Stimulated activated CD8-positive, alpha-beta memory T cell treated with anti-CD3 and anti-CD28 coated beads, Interleukin-12 subunit alpha, Interleukin-12 subunit beta, amount 100 ng/mL, for 4 hours (primary cell): ENCODE data around the gene DNAJC3.
"Not testable (repeated sequence)": the region's sequence is repeated elsewhere in the genome, so short reads cannot be mapped to it uniquely, and the experiment has no call there.

Experiments
- DNase-seq: peaks from one replicate; pipeline ENCODE4 v3.0.0-alpha.2; 2020; ENCODE audit warnings: low read depth

Gene DNAJC3, protein sequence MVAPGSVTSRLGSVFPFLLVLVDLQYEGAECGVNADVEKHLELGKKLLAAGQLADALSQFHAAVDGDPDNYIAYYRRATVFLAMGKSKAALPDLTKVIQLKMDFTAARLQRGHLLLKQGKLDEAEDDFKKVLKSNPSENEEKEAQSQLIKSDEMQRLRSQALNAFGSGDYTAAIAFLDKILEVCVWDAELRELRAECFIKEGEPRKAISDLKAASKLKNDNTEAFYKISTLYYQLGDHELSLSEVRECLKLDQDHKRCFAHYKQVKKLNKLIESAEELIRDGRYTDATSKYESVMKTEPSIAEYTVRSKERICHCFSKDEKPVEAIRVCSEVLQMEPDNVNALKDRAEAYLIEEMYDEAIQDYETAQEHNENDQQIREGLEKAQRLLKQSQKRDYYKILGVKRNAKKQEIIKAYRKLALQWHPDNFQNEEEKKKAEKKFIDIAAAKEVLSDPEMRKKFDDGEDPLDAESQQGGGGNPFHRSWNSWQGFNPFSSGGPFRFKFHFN

DNA sequence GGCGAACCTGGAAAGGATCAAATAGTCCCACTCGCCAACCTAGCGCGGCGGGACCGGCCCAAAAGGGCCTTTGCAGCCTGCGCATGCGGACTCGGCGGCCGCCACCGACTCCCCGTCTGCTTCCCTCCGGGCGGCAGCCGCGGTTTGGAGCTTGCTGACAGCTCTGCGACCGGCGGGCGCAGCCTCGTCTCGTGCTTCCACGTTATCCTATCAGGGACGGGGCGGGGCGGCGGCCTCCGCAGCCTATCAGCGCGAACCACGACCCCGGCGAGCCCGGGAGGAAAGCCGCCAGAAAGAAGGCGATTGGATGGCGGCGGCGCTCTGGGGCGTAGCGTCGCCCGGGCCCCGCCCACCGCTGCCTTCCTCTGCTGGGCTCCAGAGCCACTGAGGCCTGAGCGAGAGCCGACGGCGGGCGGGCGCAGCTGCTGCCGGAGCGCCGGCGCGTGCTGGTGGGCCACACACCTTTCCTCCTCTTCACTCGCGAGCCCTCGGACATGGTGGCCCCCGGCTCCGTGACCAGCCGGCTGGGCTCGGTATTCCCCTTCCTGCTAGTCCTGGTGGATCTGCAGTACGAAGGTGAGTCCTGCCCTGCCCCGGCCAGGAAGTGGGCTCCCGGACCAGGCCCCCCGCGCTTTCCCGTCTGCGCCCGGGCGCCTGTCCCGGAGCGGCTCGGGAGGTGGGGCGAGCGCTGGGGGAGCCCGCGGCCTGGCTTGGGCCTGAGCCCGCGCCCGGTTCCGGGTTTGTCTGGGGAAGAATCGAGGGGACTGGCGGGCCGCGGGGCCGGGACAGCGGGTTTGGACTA lies at the start of gene DNAJC3:
TSS of gene DNAJC3 (plus strand) at position 378 of the 802 bp plus-strand sequence. CDS start at position 495, 117 bp downstream.
- DNase-seq = peak; percentile 99

DNA sequence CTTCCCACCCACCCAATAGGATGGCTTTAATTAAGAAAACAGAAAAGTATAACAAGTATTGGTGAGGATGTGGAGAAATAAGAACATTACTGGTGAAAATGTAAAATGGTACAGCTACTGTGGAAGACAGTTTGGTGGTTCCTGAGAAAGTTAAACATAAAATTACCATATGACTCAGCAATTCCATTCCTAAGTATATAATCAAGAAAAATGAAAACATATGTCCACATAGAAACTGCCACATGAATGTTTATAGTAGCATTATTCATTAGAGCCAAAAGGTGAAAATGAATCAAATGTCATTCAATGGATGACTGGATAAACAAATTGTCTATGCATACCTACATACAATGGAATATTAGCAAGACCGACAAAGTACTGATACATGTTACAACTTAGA lies 49.3 kb upstream of the DNAJC3 start:
- no peak for DNase-seq

DNA sequence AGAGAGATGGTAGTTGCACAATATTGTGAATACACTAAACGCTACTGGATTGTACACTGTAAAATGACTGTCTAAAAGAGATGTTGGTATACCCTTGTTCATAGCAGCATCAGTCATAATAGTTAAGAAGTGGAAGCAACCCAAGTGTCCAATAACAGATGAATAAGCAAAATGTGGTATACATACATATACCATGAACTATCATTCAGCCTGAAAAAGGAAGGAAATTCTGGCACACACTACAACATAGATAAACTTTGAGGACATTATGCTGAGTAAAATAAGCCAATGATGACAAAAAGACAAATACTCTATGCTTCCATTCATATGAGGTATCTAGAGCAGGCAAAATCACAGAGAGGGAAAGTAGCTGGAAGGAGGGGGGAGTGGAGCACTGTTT lies 48.5 kb upstream of the DNAJC3 start:
- DNase-seq = no peak

DNA sequence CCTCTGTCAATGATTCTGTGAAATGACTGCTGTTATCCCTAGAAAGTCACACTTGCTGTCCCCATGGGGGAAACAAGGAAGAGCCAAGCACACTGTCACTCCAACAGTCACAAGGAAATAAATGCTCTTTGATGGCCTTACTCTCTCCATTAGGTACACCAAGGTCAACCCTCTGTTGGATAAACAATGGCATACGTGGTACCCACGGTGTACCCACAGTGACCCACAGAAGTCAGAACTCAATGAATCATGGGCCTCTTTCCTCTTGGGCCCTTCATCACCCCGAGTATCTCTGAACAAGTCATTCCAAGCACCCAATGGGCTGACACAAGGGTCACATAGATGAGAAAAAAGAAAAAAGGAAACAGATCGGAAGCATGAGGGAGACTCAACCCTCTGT lies 47.9 kb upstream of the DNAJC3 start:
- DNase-seq = no peak

DNA sequence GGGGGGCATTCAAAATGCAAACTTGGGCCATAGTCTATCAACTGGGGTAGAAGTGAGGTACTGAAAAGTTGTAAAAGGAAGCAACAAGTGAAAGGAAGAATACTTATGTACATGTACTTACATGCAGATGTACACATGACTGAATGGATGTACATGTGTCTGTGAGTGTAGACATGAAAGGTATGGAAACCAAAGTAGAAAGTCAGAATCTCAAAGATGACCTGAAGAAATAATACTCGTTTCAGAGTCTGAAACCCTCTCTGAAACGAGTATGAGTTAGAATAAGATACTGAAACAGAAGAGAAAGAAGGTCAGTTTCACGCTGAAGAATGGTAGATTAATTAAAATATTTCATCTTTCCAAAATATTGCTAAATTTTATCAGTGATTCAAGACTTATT lies 46.3 kb upstream of the DNAJC3 start:
- no peak for DNase-seq

DNA sequence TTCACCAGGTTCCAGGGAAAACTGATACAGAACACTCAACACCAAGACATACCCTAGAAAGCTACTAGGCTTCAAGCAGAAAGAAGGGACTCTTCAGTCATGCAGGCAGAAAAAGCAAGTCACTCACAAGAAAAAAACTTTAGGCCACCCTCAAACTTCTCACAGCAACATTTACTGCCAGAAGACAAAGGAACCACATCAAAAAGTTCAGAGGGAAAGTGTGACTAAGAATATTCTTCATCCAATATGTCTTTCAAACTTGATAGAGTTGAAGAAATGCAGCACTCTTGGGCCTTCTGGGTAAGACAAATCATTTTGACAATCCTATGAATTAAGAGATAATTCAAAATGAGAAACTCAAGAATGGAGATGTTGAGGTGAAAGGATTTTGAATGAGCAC lies 40.1 kb upstream of the DNAJC3 start:
- no peak for DNase-seq

DNA sequence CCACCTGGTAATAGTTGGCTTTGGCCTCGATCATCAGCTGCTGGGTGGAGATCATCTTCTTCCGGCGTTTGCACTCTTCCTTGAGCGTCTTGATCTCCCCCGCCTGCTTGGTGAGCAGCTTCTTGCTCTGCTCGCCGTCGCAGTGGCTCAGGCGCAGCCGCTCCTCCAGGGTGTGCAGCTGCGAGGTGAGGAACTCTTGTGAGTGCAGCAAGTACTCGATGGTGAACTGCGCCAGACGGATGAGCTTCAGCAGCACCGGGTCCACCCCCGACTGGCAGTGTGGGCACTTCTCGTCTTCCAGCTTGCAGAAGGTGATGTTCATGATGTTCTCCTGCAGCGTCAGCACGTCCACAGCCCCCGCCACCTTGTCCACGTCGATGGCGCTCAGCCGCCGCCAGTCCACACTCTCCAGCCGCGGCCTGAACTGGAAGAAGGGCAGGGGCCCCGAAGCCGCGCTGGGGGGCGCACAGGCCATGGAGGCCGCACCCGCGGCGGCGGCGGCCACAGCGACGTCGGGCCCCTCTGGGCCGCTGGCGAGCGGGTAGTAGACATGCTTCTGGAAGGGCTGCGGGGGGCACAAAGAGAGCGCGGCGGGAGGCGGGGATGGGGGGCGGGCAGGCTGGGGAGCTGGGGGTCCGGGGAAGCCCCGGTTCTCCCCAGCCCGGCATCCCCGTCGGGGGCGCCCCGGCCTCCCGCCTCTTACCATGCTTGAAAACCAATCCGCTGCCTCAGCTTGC lies 35.5 kb upstream of the DNAJC3 start:
- DNase-seq = no peak

DNA sequence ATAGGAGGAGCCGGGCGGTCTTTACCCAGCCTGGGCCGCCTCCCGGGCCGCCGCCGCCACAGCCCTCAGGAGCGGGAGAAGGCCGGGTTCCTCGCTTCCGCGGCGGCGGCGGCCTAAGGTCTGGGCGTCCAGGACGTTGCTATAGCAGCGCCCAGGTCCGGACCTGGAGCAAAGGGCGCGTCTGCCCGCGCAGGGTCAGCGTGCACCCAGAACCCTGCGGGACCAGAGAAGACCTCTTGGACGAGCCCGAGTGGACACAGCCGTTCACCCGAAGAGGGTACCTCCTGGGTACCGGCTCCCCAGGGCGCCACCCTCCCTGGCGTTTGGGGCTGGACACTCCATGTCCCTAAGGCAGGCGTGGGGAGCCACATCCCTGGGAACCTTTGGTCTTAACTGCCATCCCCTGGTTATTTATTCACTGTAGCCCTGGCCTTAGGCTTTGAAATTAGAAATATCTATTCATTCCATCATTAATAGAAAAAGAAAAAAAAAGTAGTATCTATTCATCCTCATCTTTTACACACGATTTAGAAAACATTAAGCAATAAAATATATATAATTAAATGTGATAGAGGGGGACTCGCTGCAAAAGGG lies 34.8 kb upstream of the DNAJC3 start:
- DNase-seq = no peak

DNA sequence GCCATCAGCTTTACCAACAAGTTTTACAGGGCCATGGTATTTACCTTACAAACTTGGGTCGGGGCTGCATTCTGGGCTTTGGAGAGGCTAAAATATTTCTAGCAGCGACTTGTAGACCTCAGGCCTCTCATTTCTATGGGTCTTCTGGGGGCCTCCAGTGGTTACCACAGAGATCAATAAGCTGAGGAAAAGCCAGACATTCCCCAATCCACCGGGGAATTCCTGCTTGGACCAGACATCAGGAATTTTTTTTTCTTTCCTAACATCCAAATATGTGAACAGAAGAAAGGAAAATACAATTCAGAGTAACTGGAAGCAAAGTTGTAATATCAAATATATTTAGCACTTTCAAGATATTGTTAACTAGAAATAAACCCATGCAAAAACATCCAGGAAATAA lies 33.9 kb upstream of the DNAJC3 start:
- no peak for DNase-seq

DNA sequence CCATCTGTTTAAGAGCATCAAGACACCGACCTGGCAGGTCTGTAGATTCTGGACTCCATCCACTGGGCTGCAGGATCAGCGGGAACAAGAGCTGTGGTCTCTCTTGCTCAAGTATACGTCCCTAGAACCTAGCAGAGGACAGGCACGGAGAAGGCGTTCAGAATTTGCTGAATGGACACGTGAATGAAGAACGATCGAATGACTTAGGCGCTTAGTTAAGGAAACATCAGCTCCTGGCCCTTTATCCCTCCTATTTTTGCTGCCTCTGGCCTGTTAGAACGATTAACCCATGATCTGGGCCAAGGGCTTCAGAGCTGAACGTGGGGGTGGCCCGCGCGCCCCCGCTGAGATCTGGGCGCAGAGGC lies 33.4 kb upstream of the DNAJC3 start:
- no peak for DNase-seq

DNA sequence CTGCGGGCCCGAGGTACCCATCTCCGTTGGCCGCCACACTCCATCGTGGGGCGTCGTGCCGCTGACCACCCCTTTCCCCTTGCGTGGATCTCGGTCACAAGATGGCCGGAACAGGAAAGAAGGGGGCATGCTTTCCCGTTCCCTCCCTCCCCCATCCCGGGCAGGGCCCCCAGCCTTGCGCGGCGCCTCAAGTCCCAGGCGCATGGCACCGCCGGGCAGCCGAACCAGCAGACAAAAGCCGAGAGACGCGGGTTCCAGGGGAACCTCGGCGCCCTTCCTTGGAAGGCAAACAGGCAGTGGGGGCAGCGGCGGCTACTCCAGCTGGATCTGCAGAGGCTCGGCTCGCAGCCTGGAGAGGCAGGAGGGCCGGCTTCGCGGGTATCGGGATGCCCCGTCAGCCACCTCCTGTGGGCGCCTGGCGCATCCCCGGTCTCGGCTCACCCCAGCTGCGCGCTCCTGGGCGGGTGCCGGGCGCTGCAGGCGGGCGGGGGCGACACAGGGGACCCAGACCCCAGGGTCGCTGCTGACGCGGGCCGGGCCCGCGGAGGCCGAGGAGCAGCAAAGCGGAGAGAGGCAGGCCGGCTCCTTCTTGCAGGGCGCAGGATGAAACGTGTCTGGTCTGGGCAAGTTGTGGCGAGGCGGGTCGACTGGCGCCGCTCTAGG lies 32.9 kb upstream of the DNAJC3 start:
- no peak for DNase-seq

DNA sequence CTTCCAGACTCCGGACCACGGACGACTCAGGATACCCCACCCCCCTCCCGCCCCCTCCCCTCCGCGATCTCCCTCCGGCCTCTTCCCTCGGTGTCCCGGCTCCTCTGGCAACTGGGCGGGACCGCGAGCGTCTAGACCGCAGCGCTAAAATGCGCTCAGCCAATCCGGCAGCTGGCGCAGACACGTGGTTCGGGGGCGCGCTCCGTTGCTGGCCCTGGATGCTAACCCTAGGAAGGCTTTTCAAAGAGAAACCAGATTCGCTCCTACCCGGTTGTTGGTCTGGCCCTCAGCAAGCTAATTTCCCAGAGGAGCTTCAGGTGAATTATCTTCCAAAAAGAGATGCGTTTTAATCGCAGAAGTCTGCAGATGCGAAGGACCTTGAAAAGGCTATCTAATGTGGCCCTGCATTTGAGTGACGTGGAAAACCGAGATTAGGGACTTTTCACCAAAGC lies 32.3 kb upstream of the DNAJC3 start, which contains the start of gene DZIP1:
TSS of gene DZIP1 (minus strand) at position 106 of the 452 bp plus-strand sequence. CDS start 2,677 bp downstream, outside the sequence.
- no peak for DNase-seq

DNA sequence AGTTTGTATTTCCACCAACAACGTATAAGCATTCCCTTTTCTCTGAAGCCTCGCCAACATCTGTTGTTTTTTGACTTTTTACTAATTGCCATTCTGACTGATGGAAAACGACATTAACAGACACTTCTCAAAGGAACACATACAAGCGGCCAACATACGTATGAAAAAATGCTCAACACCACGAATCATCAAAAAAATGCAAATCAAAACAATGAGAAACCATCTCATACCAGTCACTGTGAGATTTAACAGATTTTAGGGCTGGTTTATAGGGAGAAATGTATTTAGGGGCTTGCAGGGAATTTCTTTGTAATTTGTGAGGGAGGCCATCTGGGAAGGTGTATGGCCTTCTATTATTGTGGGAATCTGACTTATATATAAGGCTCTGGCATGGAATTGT lies 29.6 kb upstream of the DNAJC3 start:
- DNase-seq = no peak

DNA sequence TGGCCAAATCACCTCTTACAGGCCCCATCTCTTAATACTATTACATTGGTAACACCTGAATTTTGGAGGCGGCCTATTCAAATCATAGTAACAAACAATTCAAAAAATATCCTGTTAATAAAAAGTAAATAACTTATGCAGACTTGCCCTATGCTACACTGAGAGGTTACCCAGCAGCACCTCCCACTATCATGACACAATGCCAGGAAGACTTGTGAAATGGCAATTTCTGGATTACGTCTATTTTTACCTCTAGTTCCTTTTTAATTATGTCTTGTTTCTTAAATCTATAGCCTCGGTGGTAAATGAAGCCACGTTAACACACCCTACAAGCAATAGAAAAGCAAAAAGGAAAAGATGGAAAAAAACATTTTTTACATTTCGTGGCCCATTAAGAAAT lies 26.2 kb upstream of the DNAJC3 start:
- DNase-seq = no peak

DNA sequence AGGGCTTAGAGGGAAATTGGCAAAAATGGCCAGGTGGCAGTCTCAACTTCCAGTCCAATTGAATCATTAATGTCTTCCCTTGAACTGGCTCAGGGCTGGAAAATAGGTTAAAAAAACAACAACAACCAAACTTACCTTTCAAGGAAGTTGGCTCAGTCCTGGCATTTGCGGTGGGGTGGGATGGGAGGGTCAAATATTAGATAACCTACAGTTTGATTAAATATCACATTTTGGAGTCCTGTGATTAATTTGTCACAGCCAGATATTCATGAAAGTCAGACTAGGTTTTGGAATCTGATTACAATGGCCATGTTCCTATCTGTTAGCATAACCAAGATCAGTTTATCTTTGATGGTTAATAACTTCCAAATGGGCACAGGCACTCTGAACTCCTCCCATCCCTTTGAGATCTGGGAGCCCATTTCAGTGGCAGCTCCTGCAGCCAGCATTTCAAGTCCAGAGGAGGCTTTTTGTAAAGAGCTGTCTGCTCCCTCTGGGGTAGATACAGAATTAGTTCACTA lies 24.6 kb upstream of the DNAJC3 start:
- no peak for DNase-seq

DNA sequence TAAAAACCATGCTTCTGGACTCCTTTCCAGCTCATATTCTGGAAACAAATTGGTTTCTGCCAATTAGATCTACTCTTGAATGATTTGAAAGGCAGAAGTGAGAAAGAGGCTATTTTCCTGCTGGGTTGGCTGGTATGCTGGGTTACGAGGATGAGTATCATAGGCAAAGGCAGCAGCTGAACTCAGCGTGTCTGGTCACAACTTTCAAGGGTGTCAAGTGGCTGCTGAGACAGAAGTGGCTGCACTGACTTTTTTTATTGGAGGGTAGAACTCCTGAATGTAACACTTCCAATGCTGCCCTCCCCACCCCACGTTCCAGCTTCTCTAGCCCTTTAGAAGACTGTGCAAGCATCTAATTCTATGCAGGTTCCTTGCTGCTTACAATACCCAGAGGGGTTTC lies 24.1 kb upstream of the DNAJC3 start:
- no peak for DNase-seq

DNA sequence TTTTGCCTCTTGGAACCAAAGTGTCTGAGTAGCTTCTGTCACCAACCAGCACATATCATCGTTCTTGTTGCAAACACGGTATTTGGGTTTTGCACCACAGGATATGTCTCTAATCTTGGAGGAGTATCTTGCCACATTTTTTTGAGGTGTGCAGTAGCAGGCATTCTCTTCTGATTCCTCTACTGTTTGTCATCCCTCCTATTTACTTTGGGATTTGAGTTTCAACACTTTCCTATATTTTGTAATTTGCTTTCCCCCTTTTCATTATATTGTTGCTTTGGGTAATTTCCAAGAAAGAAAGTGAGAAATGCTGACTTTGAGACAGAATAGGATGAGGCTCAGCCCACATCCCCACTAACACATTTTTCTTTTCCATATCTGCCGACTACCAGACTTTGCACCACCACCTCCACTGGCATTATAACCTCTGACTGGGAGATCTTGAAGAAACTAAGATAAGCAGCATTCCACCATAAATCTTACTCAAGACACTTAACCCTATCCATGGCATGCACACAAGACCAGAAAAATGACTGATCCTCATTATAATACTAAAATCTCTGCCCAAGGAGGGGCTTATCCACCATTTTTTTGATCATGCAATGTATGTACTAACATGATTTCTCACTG lies 20.4 kb upstream of the DNAJC3 start:
- DNase-seq = no peak

DNA sequence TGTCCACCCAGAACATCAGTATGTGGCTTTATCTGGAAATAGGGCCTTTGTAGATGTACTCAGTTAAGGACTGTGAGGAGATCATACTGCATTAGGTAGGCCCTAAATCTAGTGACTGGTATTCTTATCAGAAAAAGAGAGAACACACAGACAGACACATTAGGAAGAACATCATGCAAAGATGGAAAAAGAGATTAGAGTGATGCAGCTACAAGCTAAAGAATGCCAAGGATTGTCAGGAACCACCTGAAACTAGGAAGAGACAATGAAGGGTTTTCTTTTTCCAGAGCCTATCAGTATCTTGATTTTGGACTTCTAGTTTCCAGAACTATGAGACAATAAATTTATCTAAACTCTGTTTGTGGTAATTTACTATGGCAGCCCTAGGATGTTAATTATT lies 17.4 kb upstream of the DNAJC3 start:
- no peak for DNase-seq

DNA sequence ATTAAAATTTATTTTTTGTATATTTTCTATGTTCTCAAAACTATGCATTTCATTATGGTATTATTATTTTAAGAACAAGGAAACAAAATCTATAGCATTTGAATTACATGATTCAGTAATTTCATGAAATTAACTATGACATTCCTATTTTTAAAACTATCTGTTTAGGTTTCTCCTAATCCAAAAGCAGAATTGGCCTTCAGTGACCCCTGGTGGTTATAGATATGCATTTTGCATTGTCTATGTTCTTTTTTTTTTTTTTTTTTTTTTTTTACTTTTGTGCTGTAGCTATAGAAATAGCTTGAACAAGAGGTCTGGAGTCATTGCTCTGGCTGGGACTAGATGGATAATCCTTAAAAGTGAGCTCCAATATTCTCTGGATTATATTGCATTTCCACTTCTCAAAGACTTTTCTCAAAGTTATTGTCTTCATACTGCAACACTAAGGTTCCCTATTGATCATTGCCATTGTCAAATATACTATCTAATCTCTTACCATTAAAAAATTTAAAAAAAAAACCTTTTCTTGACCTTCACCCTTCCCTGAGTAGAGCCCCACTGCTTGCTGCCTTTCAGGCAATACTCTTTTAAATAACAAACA lies 15.9 kb upstream of the DNAJC3 start:
- DNase-seq = no peak

DNA sequence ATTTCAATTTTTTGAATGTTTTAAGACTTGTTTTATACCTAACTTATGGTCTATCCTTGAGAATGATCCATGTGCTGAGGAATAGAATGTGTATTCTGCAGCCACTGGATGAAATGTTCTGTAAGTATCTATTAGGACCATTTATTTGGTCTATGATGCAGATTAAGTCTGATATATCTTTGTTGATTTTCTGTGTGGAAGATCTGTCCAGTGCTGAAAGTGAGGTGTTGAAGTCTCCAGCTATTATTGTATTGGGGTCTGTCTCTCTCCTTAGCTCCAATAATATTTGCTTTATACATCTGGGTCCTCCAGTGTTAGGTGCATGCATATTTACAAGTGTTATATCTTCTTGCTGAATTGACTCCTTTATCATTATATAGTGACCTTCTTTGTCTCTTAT lies 9.7 kb upstream of the DNAJC3 start:
- DNase-seq = not testable (repeated sequence)
